H1 (cell line): ENCODE results near the gene P4HB. TPM values are rescaled to one million over a fixed set of nuclear protein-coding genes. Genes with fewer than 3 reads are reported as not detected.

ENCODE experiments used
- CTCF ChIA-PET: fragments of 300-600 bp; sonication (Branson Sonifier 250); formaldehyde crosslinking; loops from one replicate; lab custom pipeline; 2021; ENCODE audit not compliant: partially characterized antibody; lab: Charles Lee
- POLR2A ChIA-PET: fragments of 300-600 bp; sonication (Branson Sonifier 250); formaldehyde crosslinking; loops from one replicate; lab custom pipeline; 2021; ENCODE audit warnings: inconsistent platforms; ENCODE audit not compliant: partially characterized antibody; lab: Charles Lee
- DNase-seq, 2 experiments: peaks; one replicate each; pipeline versions ENCODE4 v3.0.0 to v3.0.0-alpha.2; 2010 to 2022; ENCODE audit warnings: low spot score in 2 of 2, low read depth in 1 of 2, mixed read lengths in 1 of 2
- FAIRE-seq: peaks from 2 replicates; lab custom pipeline; 2011; peaks lifted over from hg19 to GRCh38; lab: Jason Lieb, UNC
- H2AFZ ChIP-seq: 2 replicates; pipeline ENCODE4 v1.8.1; 2012; ENCODE audit warnings: low read length, inconsistent platforms
- H2AK5ac ChIP-seq: 2 replicates; pipeline ENCODE4 v1.6.1; 2013; ENCODE audit warnings: low read depth, low read length
- H2BK120ac ChIP-seq: replicated peaks from 2 replicates; pipeline ENCODE3; 2013; ENCODE audit warnings: low read depth, low read length, inconsistent platforms
- H2BK12ac ChIP-seq: 2 replicates; pipeline ENCODE4 v1.6.1; 2013; ENCODE audit warnings: low read depth, low read length
- H2BK15ac ChIP-seq: 2 replicates; pipeline ENCODE4 v1.6.1; 2013; ENCODE audit warnings: low read length
- H2BK20ac ChIP-seq: 2 replicates; pipeline ENCODE4 v1.6.1; 2013; ENCODE audit warnings: low read length
- H2BK5ac ChIP-seq: 2 replicates; pipeline ENCODE4 v1.6.1; 2013; ENCODE audit warnings: low read depth, low read length
- H3K14ac ChIP-seq: 2 replicates; pipeline ENCODE4 v1.6.1; 2013; ENCODE audit warnings: inconsistent platforms; ENCODE audit not compliant: insufficient read length
- H3K18ac ChIP-seq: 2 replicates; pipeline ENCODE4 v1.6.1; 2013; ENCODE audit warnings: low read length; ENCODE audit errors: extremely low read depth
- H3K23ac ChIP-seq: 2 replicates; pipeline ENCODE4 v1.6.1; 2013; ENCODE audit warnings: inconsistent platforms; ENCODE audit not compliant: insufficient read length
- H3K23me2 ChIP-seq: 2 replicates; pipeline ENCODE4 v1.6.1; 2013; ENCODE audit warnings: low read depth, low read length
- H3K27ac ChIP-seq: 2 replicates; pipeline ENCODE4 v1.6.1; 2011; ENCODE audit warnings: low read depth, low read length, inconsistent platforms
- H3K27me3 ChIP-seq, 4 experiments: replicated peaks in 1 of 4; 1 replicate in 1 of 4; 2 replicates in 3 of 4; pipeline versions ENCODE4 v1.6.1 to v1.8.1; 2011 to 2013; ENCODE audit warnings: low read length in 3 of 4, mild to moderate bottlenecking in 3 of 4, inconsistent platforms in 2 of 4, mixed read lengths in 2 of 4, moderate library complexity in 1 of 4; ENCODE audit not compliant: control insufficient read depth in 3 of 4, insufficient read depth in 3 of 4; ENCODE audit errors: extremely low read depth in 1 of 4
- H3K36me3 ChIP-seq, 4 experiments: 2 replicates each; pipeline versions ENCODE4 v1.6.1 to v1.8.1; 2011 to 2013; ENCODE audit warnings: mild to moderate bottlenecking in 4 of 4, low read length in 3 of 4, moderate library complexity in 2 of 4, control low read depth in 1 of 4, inconsistent platforms in 1 of 4; ENCODE audit not compliant: insufficient read depth in 4 of 4, control insufficient read depth in 2 of 4
- H3K4ac ChIP-seq: replicated peaks from 2 replicates; pipeline ENCODE3; 2013; ENCODE audit warnings: low read length, low read depth, mixed read lengths, inconsistent platforms; ENCODE audit not compliant: insufficient read length
- H3K4me1 ChIP-seq, 4 experiments: replicated peaks in 1 of 4; 1 replicate in 1 of 4; 2 replicates in 3 of 4; pipeline versions ENCODE4 v1.6.1 to v1.8.1; 2011 to 2013; ENCODE audit warnings: low read length in 3 of 4, inconsistent platforms in 2 of 4, mixed read lengths in 1 of 4; ENCODE audit not compliant: insufficient read depth in 4 of 4, control insufficient read depth in 3 of 4
- H3K4me2 ChIP-seq, 2 experiments: 2 replicates each; pipeline versions ENCODE4 v1.6.1 to v1.8.1; 2011 to 2013; ENCODE audit warnings: low read depth in 2 of 2, low read length in 2 of 2, control low read depth in 1 of 2, inconsistent platforms in 1 of 2, mild to moderate bottlenecking in 1 of 2; ENCODE audit not compliant: insufficient read depth in 1 of 2
- H3K4me3 ChIP-seq, 4 experiments: fragments of 200-600, 300-600 bp in 1 of 4; sonication (generic), shearing (Covaris generic), sonication (Bioruptor Twin) in 1 of 4; 2 replicates each; pipeline versions ENCODE4 v1.5.1 to v1.8.1; 2011 to 2016; ENCODE audit warnings: low read length in 4 of 4, low read depth in 3 of 4, control low read depth in 2 of 4, inconsistent platforms in 2 of 4, mild to moderate bottlenecking in 2 of 4, mixed read lengths in 1 of 4, moderate library complexity in 1 of 4; ENCODE audit not compliant: insufficient read depth in 2 of 4; ENCODE audit errors: extremely low read depth in 1 of 4
- H3K56ac ChIP-seq: replicated peaks from 2 replicates; pipeline ENCODE3; 2013; ENCODE audit warnings: low read depth, mild to moderate bottlenecking, mixed read lengths, low read length, inconsistent platforms; ENCODE audit not compliant: insufficient read length
- H3K79me1 ChIP-seq: 2 replicates; pipeline ENCODE4 v1.6.1; 2013; ENCODE audit warnings: low read depth, low read length, control low read depth
- H3K79me2 ChIP-seq, 2 experiments: 2 replicates each; pipeline versions ENCODE4 v1.6.1 to v1.8.1; 2012 to 2013; ENCODE audit warnings: low read length in 2 of 2, mild to moderate bottlenecking in 2 of 2, inconsistent platforms in 1 of 2; ENCODE audit not compliant: insufficient read depth in 2 of 2, control insufficient read depth in 1 of 2
- H3K9ac ChIP-seq, 4 experiments: replicated peaks in 1 of 4; 1 replicate in 1 of 4; 2 replicates in 3 of 4; pipeline versions ENCODE4 v1.6.1 to v1.8.1; 2011 to 2013; ENCODE audit warnings: low read depth in 3 of 4, low read length in 3 of 4, control low read depth in 2 of 4, mild to moderate bottlenecking in 2 of 4, moderate library complexity in 2 of 4, inconsistent platforms in 1 of 4; ENCODE audit errors: extremely low read depth in 1 of 4
- H3K9me3 ChIP-seq, 2 experiments: 2 replicates each; pipeline versions ENCODE4 v1.6.1 to v1.8.1; 2012 to 2013; ENCODE audit warnings: mild to moderate bottlenecking in 2 of 2, moderate library complexity in 2 of 2, control low read depth in 1 of 2, inconsistent platforms in 1 of 2, low read depth in 1 of 2, low read length in 1 of 2, mixed read lengths in 1 of 2; ENCODE audit not compliant: insufficient read depth in 2 of 2
- H4K20me1 ChIP-seq, 2 experiments: replicated peaks in 1 of 2; 2 replicates each; pipeline versions ENCODE3 to v1.8.1; 2011 to 2013; ENCODE audit warnings: inconsistent platforms in 2 of 2, low read length in 2 of 2, mild to moderate bottlenecking in 1 of 2; ENCODE audit not compliant: insufficient read depth in 2 of 2, control insufficient read depth in 1 of 2
- H4K5ac ChIP-seq: 2 replicates; pipeline ENCODE4 v1.6.1; 2013; ENCODE audit warnings: low read length, low read depth, mixed read lengths, inconsistent platforms; ENCODE audit not compliant: insufficient read length
- H4K8ac ChIP-seq: 2 replicates; pipeline ENCODE4 v1.8.0; 2013; ENCODE audit warnings: mild to moderate bottlenecking, moderate library complexity, low read length, inconsistent platforms; ENCODE audit not compliant: insufficient read depth; ENCODE audit errors: extremely low read depth
- H4K91ac ChIP-seq: replicated peaks from 2 replicates; pipeline ENCODE3; 2013; ENCODE audit warnings: low read length, mixed read lengths, inconsistent platforms; ENCODE audit not compliant: insufficient read length
- ATF2 ChIP-seq: IDR thresholded peaks from 2 replicates; pipeline ENCODE4 v1.6.1; 2012; ENCODE audit warnings: low read length, inconsistent platforms
- BACH1 ChIP-seq: IDR thresholded peaks from 2 replicates; pipeline ENCODE4 v1.6.1; 2012; ENCODE audit warnings: low read length, improper control_type of control experiment
- EGR1 ChIP-seq: IDR thresholded peaks from 2 replicates; pipeline ENCODE4 v1.6.1; 2011; ENCODE audit warnings: low read depth, low read length, borderline replicate concordance
- FOSL1 ChIP-seq: IDR thresholded peaks from 2 replicates; pipeline ENCODE4 v1.6.1; 2011; ENCODE audit warnings: mild to moderate bottlenecking, low read depth, low read length, moderate library complexity; ENCODE audit not compliant: insufficient read depth
- JUN ChIP-seq: IDR thresholded peaks from 2 replicates; pipeline ENCODE4 v1.6.1; 2011; ENCODE audit warnings: low read depth, mild to moderate bottlenecking, improper control_type of control experiment, low read length
- RAD21 ChIP-seq, 2 experiments: IDR thresholded peaks in 1 of 2; conservative IDR thresholded peaks in 1 of 2; 2 replicates each; pipeline ENCODE4 v1.6.1; 2011; ENCODE audit warnings: low read depth in 2 of 2, low read length in 2 of 2, improper control_type of control experiment in 1 of 2, inconsistent platforms in 1 of 2, mild to moderate bottlenecking in 1 of 2, moderate library complexity in 1 of 2
- SP2 ChIP-seq: IDR thresholded peaks from 2 replicates; pipeline ENCODE4 v1.6.1; 2012; ENCODE audit warnings: mild to moderate bottlenecking, low read length, inconsistent platforms
- TEAD4 ChIP-seq: IDR thresholded peaks from 2 replicates; pipeline ENCODE4 v1.6.1; 2012; ENCODE audit warnings: low read depth, low read length, inconsistent platforms, mixed read lengths
- WGBS, 2 experiments: shearing (Covaris generic) in 1 of 2; methylation state at CpG; one replicate each; pipeline versions ENCODE4 v1.1.6 to v1.1.7; 2013 to 2015; ENCODE audit warnings: low lambda C conversion rate in 2 of 2, mixed read lengths in 2 of 2, inconsistent platforms in 1 of 2, low coverage in 1 of 2, missing lambda C conversion rate in 1 of 2; ENCODE audit not compliant: insufficient replicate concordance in 2 of 2, insufficient coverage in 1 of 2, insufficient read length in 1 of 2; ENCODE audit errors: extremely low coverage in 1 of 2, missing lambda C conversion rate in 1 of 2; 5-methylcytosine and 5-hydroxymethylcytosine counted together
- polyA plus RNA-seq, 7 experiments: library from polyadenylated mRNA; depleted of rRNA in 3 of 7; stranded (reverse) in 5 of 7; unstranded in 2 of 7; fragments of >200 nt in 5 of 7; fragments of 200-250 nt in 2 of 7; gene quantifications; 1 replicate in 5 of 7; 2 replicates in 1 of 7; 4 replicates in 1 of 7; pipeline versions ENCODE4 v1.2.1 to v1.2.3, GENCODE V29; 2011 to 2013; ENCODE audit warnings: missing spikeins in 2 of 7, mixed read lengths in 2 of 7
- total RNA-seq: library from RNA; stranded (reverse); fragmentation: NEBNext Ultra II Directional; extraction: Animal tissue kit (Norgen Biotek cat#: 25700); gene quantifications from 2 replicates; pipeline ENCODE4 v1.2.1, GENCODE V29; 2021

P4HB gene
- total and polyA plus RNA-seq, 2 of the 8 experiments (the other 6 are each of a cell fraction or from before 2014, with no cell fraction given): 41.4 to 379 TPM

- TF ChIP-seq FOSL1 (no peak), ATF2 (no peak), BACH1 (no peak), EGR1 (no peak), SP2 (no peak), JUN (no peak), TEAD4 (no peak), RAD21 (IDR thresholded peaks at IDR 0.05 in 1 of 2, conservative IDR thresholded peaks at IDR 0.05 in 1 of 2; ENCODE audit: low read depth in 2 of 2, low read length in 2 of 2) (no peak)
- Histone ChIP-seq H2AK5ac (no peak overlapping the region), H3K4me2 (no peak overlapping the region), H4K5ac (no peak overlapping the region), H3K36me3 (peaks cover 0 to 1% (median under 1%) of the 10 kb centered on the region in 4 experiments; a peak in 3 of 8 replicates), H2BK20ac (no peak overlapping the region), H3K79me1 (peaks cover 2% of the 10 kb centered on the region; the same call in 1 of the 2 replicates), H3K27me3 (peaks cover 0 to 22% (median 14%) of the 10 kb centered on the region in 4 experiments; a peak in 5 of 7 replicates), H2BK120ac (no peak overlapping the region), H2AFZ (no peak overlapping the region), H3K56ac (no peak overlapping the region), H3K14ac (no peak overlapping the region), H3K9ac (no peak overlapping the region), H3K4ac (no peak overlapping the region), H3K4me1 (peaks cover 0 to 8% (median 3%) of the 10 kb centered on the region in 4 experiments; a peak in 3 of 7 replicates), H4K20me1 (peaks cover 5 to 19% of the 10 kb centered on the region in 2 experiments), H3K79me2 (no peaks in the 10 kb centered on the region), H3K18ac (no peak overlapping the region), H3K23me2 (peaks cover 6% of the 10 kb centered on the region; the same call in 1 of the 2 replicates), H3K4me3 (no peak overlapping the region), H3K27ac (no peak overlapping the region), H2BK15ac (no peak overlapping the region), H4K8ac (no peak overlapping the region; the same call in 1 of the 2 replicates), H3K9me3 (no peaks in the 10 kb centered on the region), H2BK12ac (no peak overlapping the region), H4K91ac (no peak overlapping the region), H2BK5ac (no peak overlapping the region), H3K23ac (no peak overlapping the region)
- FAIRE-seq: no peak
- ChIA-PET CTCF (interaction anchor here (0.8 kb wide), 1 partner anchor 35 kb away, joined by 3 read pairs; no protein-coding TSS in a partner anchor), POLR2A (interaction anchor here (0.7 to 4.0 kb wide), 7 partner anchors 10 to 115 kb away, joined by 3 to 22 read pairs (median 3); partner anchors contain the start of gene ANAPC11)
- WGBS, 2 experiments: 93% methylated on average over 26 of the region's 28 CpGs; no CpG with 5 or more reads in 1 of the 2 experiments
- DNase-seq: no peak
Observed at GRCh38 chr17:81904600-81905423, 44.5 kb upstream of the P4HB start.
